Renal cortex interstitium (tissue), 11 donors: Measurements from ENCODE around the gene SDE2. TPM values are rescaled to one million over a fixed set of nuclear protein-coding genes. Genes with fewer than 3 reads are reported as not detected.
"Not testable (repeated sequence)": the region's sequence is repeated elsewhere in the genome, so short reads cannot be mapped to it uniquely, and the experiment has no call there.

Source experiments
- DNase-seq, 11 donors: peaks; one replicate each; pipeline ENCODE4 v3.0.0-alpha.2; 2013; ENCODE audit warnings: low read depth in 9 of 11, low spot score in 4 of 11; ENCODE audit errors: extremely low read depth in 1 of 11
- polyA plus RNA-seq, 3 donors: library from polyadenylated mRNA; unstranded; fragments of 120-200 nt; gene quantifications; one replicate each; pipeline ENCODE4 v1.2.1, GENCODE V29; 2013; ENCODE audit not compliant: insufficient read length in 3 of 3

The SDE2 gene
- polyA plus RNA-seq, 3 donors = 19.9 to 23.8 (median 21.7) TPM

DNA sequence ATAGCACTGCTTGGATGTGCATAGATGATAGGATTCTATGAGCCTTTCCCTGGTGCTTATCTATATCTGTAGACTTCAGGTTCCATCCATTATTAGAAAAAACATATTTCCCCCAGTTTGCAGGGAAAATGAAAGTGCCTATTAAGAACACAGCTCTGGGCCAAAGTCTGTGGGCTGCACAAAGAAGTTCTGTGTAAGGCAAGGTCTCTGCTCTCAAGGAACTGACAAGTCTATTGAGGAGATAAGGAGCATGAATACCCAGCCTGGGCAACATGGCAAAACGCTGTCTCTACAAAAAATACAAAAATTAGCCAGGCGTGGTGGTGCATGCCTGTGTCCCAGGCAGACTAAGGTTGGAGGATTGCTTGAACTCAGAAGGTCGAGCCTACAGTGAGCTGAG lies 22.3 kb upstream of the SDE2 start:
- no peak for DNase-seq

DNA sequence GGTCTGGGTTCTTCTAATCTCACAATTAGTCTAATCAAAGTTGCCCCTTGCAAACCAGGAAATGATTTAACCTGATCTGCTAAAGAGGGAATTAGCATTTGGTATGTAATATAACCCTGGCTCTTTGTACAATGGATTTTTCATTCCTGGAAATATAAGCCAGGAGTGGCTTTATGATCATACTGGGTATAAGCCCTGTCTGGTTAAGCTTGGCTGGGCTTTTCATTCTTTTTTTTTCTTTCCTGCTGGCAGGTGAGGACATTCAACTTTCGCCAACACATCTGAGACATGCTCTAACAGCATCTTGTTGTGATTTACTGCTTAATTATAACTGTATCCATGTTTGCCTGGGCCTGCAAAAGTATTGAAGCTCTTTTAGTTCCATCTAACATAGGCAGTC lies 20.4 kb upstream of the SDE2 start:
- no peak for DNase-seq

DNA sequence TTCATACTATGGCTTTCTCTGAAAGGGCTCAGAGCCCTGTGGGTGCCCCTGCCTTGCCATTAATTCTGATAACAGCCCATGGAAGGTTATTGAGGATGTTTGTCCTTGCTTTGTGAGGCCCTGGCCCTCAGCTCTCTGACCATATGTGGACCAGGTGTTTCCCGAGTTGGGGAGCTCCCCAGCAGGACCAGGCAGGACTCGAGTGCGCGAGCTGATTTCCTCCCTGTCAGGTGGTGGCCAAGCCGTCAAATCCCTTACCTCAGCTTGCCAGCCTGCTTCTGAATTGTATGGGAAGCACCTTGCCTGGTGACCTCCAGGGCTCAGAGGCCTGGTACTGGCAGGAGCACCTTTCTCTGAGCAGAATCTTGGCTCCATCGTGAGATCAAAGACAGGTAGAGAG lies 17.9 kb upstream of the SDE2 start:
- no peak for DNase-seq

DNA sequence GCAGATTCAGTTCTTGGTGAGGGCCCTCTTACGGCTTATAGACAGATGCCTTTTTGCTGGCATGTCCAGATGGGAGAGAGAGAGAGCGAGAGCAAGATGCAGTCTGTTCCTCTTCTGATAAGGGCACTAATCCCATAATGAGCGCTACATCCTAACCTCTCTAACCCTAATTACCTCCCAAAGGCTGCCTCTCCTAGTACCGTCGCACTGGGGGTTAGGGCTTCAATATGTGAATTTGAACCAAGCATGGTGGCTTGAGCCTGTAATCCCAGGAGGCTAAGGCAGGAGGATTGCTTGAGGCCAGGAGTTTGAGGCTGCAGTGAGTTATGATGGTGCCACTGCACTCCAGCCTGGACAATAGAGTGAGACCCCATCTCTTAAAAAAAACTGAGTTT lies 10.5 kb upstream of the SDE2 start:
- DNase-seq = no peak

DNA sequence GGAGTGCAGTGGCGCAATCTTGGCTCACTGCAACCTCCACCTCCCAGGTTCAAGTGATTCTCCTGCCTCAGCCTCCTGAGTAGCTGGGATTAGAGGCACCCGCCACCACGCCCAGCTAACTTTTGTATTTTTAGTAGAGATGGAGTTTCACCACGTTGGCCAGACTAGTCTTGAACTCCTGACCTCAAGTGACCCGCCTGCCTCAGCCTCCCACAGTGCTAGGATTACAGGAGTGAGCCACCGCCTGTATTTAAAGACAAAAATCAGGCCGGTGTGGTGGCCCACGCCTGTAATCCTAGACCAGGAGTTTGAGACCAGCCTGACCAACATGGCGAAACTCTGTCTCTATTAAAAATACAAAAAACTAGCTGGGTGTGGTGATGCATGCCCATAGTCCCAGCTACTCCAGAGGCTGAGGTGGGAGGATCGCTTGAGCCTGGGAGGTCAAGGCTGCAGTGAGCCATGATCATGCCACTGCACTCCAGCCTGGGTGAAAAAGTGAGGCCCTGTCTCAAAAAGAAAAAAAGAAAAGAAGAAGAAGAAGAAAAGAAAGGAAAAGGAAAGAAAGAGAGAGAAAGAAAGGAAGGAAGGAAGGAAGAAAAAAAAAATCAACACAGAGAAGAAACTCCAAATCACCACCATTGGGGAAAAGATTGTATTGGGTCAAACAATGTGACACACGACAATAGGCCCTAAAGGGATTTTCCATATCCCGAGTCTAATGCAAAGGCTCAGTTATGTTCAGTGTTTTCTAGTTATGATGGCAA lies 8.2 kb upstream of the SDE2 start:
- DNase-seq = not testable (repeated sequence)

DNA sequence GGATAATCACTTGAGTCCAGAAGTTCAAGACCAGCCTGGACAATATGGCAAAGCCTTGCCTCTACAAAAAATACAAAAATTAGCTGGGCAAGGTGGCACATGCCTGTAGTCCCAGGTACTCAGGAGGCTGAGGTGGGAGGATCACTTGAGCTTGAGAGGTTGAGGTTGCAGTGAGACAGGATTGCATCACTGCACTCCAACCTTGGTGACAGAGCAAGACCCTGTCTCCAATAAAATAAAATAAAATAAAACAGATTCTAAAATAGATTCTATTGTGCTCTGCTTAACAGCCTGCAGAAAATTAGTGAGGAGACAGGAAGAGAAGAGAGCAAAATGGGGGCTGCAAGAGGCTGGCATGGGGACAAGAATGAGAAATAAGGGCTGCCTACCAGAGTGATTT lies 7.5 kb upstream of the SDE2 start:
- no peak for DNase-seq

DNA sequence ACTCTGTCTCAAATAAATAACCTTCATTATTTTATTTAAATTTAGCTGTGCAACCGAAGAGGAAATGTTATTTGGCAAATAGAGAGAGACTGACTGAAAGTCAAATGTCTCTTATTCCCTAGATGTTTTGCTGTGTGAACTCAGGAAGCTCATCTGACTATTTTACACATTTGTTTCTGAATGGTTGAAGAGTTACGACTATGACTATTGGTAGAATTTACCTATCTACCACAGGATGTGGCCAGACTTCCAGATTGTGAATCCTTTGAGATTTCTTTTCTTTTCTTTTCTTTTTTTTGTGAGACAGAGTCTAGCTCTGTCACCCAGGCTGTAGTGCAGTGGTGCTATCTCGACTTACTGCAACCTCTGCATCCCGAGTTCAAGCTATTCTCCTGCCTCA lies 5.3 kb upstream of the SDE2 start:
- no peak for DNase-seq

DNA sequence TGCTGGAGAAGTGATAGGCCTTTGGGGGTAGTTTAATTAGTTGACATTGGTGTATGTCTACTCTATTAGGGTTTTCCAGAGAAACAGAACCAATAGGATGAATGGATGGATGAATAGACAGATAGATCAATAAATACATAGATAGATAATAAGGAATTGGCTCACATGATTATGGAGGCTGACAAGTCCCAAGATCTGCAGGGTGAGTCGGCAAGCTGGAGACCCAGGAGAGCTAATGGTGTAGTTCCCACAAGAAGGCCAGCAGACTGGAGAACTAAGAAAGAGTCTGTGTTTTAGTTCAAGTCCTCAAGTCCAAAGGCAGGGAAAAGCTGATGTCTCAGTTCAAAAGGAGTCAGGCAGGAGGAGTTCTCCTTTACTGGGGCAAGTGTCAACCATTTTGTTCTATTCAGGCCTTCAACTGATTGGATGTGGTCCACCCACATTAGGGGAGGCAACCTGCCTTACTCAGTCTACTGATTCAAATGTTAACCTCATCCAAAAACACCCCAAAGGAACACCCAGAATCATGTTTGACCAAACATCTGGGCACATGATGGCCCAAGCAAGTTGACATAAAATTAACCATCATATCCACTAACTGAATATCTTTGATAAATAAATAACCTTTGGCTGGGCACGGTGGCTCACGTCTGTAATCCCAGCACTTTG lies 4.5 kb upstream of the SDE2 start:
- DNase-seq = no peak

DNA sequence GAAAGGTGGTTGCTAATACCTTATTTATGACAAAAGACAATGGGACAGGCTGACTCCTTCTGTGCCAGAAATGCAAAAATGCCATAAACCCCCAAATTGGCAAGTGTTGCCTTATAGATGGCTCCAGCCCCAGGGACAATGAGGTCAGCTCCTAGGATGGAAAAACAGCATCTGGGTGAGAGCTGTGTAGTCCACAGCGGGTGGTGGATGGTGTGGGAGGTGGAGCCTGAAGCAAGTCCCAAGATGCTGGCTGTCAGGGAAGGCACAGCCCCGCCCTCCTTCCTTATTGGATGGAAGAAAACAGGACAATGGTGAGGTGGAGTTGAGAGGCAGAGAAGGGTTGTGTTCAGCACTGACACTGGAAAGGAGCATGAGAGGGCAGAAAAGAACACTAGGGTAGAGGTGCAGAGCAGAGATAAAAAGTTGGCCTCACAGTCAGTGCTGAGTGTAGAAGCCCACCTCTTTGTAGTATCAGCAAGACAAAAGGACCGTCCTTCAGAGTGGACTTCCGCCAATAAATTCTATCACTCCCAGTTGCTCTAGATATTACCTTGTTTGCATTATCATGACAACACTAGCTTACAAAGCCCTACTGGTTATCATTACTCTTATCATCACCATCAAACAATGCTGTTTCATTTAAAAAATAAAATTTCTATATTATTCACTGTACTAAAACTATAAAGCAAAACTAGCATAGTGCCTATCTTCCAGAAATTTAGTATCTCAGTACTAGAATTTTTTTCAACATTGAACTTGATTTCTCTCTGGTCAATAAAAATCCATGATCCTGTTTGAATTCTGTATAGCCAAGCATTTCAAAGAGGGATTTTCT lies 3.7 kb upstream of the SDE2 start:
- no peak for DNase-seq

DNA sequence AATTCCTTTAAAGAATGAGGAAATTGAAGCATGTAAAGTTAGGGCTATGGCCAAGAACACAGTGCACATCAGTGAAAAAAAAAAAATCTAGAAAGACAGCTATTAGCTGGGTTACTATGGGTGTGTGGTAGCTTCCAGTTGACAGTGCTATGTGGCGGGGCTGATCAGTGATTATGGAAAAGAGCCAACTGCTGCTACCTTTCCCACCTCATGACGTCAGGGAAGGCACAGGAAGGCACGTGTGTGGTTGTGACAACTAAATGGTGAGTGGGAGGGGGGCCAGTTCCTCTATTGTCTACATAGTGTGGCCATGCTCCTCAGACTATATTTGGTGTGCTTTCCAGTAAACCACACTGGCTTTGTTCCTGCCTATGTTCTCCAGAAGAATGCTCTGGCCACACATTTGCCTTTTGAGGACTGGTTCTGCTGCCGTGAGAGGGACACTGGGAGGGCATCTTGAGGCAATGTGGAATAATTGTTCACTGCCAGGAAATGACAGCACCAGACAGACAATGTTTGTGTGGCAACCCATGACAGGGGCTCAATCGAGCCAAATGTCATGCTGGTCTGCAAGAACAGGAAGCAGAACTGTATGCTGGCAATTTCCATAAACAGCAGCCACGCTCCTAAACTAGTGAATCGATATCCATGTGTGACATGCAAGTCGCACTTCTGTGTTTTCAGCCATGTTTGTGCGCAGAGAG lies 3.0 kb upstream of the SDE2 start:
- no peak for DNase-seq

DNA sequence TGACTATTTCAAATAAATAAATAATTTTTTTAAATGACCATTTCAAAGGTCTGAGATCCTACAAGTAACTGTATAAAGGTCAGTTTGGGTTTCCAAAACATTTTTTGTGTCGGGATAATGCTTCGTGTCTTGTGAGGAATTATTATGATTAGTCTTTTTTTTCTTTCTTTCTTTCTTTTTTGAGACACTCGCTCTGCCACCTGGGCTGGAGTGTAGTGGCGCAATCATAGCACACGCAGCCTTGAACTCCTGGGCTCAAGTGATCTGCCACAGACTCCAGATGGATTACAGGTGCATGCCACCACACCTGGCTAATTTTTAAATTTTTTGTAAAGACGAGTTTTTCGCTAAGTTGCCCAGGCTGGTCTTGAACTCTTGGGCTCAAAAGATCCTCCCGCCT lies 1.9 kb upstream of the SDE2 start:
- DNase-seq = no peak

DNA sequence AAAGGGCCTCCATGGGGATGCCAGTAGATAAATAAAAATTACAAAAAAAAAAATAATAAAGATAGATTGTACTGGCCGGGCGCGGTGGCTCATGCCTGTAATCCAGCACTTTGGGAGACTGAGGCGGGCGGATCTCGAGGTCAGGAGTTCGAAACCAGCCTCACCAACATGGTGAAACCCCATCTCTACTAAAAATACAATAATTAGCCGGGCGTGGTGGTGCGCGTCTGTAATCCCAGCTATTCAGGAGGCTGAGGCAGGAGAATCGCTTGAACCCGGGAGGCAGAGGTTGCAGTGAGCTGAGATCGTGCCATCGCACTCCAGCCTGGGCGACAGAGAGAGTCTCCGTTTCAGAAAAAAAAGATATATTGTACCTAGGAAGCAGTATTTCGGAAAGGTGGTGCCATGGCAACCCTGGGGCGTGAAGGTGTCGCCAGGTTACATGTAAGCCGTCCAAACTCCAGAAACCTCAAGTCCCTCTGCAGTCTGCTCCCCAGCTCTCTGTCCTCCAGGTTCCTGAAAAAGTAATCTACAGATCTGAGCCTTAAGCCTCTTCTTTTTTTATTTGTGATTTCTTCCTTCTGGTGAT lies 1.4 kb upstream of the SDE2 start:
- not testable (repeated sequence) for DNase-seq

DNA sequence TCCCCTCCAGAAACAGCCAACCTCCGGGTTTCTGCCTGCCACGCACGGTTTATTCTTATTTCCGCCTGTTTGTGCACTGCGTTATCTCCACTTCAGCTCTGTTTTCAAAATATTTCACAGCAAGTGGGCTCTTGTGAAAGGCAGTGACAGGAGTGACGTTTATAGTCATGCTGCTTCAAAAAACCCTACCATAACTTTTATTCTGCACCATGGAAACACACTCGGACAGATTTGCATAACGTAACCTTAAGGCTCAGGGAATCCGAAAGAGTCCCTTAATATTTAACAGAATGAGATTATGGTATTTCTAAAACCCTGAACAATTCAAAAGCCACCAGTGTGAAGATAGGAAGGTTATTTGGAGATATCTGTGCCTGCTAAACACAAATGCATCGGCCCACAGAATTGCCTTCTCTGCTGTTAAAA lies 782 bp upstream of the SDE2 start:
- peak in 1 of 11 donors; percentile 20 for DNase-seq

DNA sequence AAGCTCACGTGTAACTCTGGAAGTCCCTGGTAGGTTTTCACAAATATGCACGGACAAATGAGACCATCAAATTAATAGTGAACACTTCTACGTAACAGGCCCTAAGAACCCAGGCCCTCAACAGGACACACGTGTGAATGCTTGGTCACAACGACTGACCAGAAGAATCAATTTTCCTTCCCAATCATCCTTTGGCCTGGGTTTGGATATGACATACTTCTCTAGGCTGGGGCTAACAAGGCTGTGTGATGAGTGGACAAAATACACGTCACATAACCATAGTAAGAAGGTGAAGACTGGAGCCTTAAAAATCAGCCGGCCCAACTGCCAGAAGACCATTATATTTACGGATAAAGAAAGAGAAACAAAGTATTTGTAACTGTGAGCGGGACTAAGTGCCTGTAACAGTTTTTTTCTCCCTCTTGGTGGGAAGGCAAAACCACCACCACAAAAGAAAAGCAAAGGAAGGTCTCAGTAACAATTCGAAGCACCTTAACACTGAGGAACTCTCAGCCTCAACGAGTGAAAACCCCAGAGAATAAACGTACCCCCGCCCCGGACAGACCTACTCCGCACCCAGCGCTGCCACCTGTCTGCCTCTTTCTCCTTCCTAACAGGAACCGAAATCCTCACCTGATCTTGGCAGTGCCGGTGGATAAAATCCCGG lies 450 bp downstream of the SDE2 start:
- no peak for DNase-seq

DNA sequence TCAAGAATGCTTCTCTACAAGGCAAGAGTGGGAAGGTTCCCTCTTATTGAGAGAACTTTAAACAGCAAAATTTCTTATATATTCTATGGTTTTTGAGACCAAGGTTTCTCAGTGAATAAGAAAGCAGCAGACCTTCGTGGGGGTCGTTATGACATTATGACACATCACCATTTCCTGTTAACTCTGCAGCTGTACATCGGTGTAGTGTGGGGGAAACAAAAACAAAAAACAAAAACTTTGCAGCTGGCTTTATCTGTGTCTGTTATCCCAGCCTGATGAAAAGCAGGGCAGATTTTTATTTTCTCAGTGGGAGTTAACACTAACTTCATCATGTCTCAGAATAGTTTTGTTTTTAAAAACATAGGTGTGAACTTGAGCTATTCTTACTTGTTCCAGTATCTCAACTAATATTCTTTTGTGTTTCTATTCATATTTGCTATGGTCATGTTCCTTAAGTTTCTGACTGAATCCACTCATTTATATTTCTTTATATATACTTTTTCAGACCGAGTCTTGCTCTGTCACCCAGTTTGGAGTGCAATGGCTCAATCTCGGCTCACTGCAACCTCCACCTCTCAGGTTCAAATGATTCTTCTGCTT lies 2.1 kb downstream of the SDE2 start:
- no peak for DNase-seq

DNA sequence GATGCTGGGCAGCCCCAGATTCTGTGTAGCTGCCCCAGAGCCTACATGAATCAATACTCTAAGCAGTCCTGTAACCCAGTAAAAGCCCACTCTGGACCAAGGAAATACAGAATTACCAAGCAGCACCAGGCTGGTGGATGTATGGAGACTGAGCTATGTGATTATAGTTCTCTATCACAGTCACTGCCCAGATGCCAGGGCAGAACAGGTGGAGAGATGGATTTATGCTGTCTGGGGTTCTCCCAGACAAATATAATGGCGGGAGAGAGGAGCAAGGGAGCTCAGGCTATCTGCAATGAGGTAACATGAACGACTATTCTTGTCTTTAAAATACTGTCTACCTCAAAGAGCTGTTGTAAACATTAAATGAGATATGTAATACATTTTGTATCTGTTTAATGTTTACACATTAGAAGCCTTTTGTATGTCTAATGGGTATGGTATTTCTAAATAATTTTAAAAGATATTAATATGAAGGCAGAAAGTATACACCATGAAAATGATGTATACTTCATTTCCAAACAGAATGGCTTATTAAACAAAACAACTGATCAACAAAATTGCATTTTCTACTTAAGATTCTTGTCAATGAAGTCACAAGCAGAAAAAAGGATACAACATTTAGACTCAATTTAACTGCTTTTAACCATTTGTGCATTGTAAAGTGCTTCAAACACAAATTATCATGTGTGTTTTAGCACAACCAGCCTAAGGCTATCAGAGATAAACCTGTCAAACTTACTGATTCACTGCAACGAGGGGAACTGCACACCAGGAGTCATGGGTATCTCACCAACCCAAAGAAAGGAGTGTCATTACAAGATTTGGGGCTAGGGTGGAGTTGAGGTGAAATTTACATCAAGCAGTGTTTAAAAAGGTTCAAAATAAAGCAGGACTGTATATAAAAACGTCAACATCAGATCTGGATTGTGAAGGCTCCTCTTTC lies 3.0 kb downstream of the SDE2 start:
- no peak for DNase-seq
